Measurements from ENCODE around the gene HSD17B11.

The HSD17B11 gene

GRCh38 chr4:87428979-87429378 lies 38.0 kb upstream of the HSD17B11 start:
- H3K36me3 ChIP-seq (ENCODE audit: control insufficient read depth in 2 of 2, insufficient read depth in 1 of 2, low read length in 2 of 2), result no peaks in the 10 kb centered on the region
- CTCF ChIA-PET, result no interaction called here
- H3K4me3 ChIP-seq (ENCODE audit: low read depth, low read length), result no peak overlapping the region
- H3K4me1 ChIP-seq (ENCODE audit: control insufficient read depth, insufficient read depth, low read length), result no peaks in the 10 kb centered on the region; the same call in 1 of the 2 replicates
- TF ChIP-seq ZNF121 (tag by site-specific recombination; IDR thresholded peaks at IDR 0.05) (peak; percentile 23; the same call in 1 of the 2 replicates), ZNF19 (tag by site-specific recombination; IDR thresholded peaks at IDR 0.05; ENCODE audit: low read depth) (no peak)
- H3K27ac ChIP-seq (ENCODE audit: extremely low read depth, low read depth, low read length), result no peak overlapping the region
- POLR2A ChIA-PET, result no interaction called here
- H3K9me3 ChIP-seq (ENCODE audit: control insufficient read depth, insufficient read depth, low read depth, low read length), result no peaks in the 10 kb centered on the region

GRCh38 chr4:87427518-87427868 lies 36.5 kb upstream of the HSD17B11 start:
- Histone ChIP-seq H3K36me3 (ENCODE audit: control insufficient read depth in 2 of 2, insufficient read depth in 1 of 2, low read length in 2 of 2) (no peaks in the 10 kb centered on the region), H3K9me3 (ENCODE audit: control insufficient read depth, insufficient read depth, low read depth, low read length) (no peaks in the 10 kb centered on the region), H3K27ac (ENCODE audit: extremely low read depth, low read depth, low read length) (no peak overlapping the region), H3K4me3 (ENCODE audit: low read depth, low read length) (no peak overlapping the region), H3K4me1 (ENCODE audit: control insufficient read depth, insufficient read depth, low read length) (no peaks in the 10 kb centered on the region; the same call in 1 of the 2 replicates)
- ChIA-PET CTCF (no interaction called here), POLR2A (no interaction called here)
- peak; percentile 38; the same call in 1 of the 2 replicates for TF ChIP-seq BCL6B (tag by site-specific recombination; IDR thresholded peaks at IDR 0.05)
- no peak for TF ChIP-seq HOXC10 (CRISPR knock-in tag; IDR thresholded peaks at IDR 0.05)
- TF ChIP-seq ZSCAN16 (tag by site-specific recombination; IDR thresholded peaks at IDR 0.05), result no peak
- TF ChIP-seq ZNF624 (tag by site-specific recombination; IDR thresholded peaks at IDR 0.05), result no peak
- no peak for TF ChIP-seq ZNF549 (tag by site-specific recombination; IDR thresholded peaks at IDR 0.05)
- no peak for TF ChIP-seq KLF9 (tag by site-specific recombination; IDR thresholded peaks at IDR 0.05; ENCODE audit: low read depth)
- TF ChIP-seq ZNF341 (tag by site-specific recombination; IDR thresholded peaks at IDR 0.05; ENCODE audit: low read depth), result no peak
- TF ChIP-seq IKZF3 (tag by site-specific recombination; IDR thresholded peaks at IDR 0.05), result no peak
- TF ChIP-seq PRDM6 (tag by site-specific recombination; IDR thresholded peaks at IDR 0.05), result peak; percentile 73
- TF ChIP-seq ZNF394 (tag by site-specific recombination; IDR thresholded peaks at IDR 0.05; ENCODE audit: borderline replicate concordance), result no peak
- TF ChIP-seq ZNF404 (tag by site-specific recombination; IDR thresholded peaks at IDR 0.05), result no peak
- no peak for TF ChIP-seq YY2 (tag by site-specific recombination; IDR thresholded peaks at IDR 0.05)
- no peak for TF ChIP-seq OVOL3 (tag by site-specific recombination; IDR thresholded peaks at IDR 0.05)
- TF ChIP-seq ZNF571 (tag by site-specific recombination; IDR thresholded peaks at IDR 0.05), result no peak
- TF ChIP-seq ZSCAN30 (tag by site-specific recombination; IDR thresholded peaks at IDR 0.05), result no peak
- no peak for TF ChIP-seq ZBTB11 (tag by site-specific recombination; conservative IDR thresholded peaks at IDR 0.05; ENCODE audit: low read depth)
- no peak for TF ChIP-seq ZNF501 (tag by site-specific recombination; IDR thresholded peaks at IDR 0.05)
- TF ChIP-seq ZNF280C (tag by site-specific recombination; IDR thresholded peaks at IDR 0.05), result no peak
- no peak for TF ChIP-seq ZNF488 (tag by site-specific recombination; IDR thresholded peaks at IDR 0.05)
- TF ChIP-seq WT1 (tag by site-specific recombination; IDR thresholded peaks at IDR 0.05), result peak; percentile 39; the same call in 1 of the 2 replicates
- no peak for TF ChIP-seq ZIC2 (tag by site-specific recombination; IDR thresholded peaks at IDR 0.05)
- TF ChIP-seq TCF7L2 (IDR thresholded peaks at IDR 0.05; ENCODE audit: borderline replicate concordance, low read depth, low read length), result peak; percentile 60; the same call in 1 of the 2 replicates
- TF ChIP-seq ZFP3 (tag by site-specific recombination; IDR thresholded peaks at IDR 0.05; ENCODE audit: low read depth), result no peak
- no peak for TF ChIP-seq ZNF670 (tag by site-specific recombination; IDR thresholded peaks at IDR 0.05; ENCODE audit: low read depth)
- TF ChIP-seq ZNF473 (tag by site-specific recombination; IDR thresholded peaks at IDR 0.05), result no peak
- TF ChIP-seq SETDB1 (IDR thresholded peaks at IDR 0.05; ENCODE audit: insufficient read length, low read length), result no peak

Measured in HEK293 (cell line).